Liver (tissue), 9 donors: ENCODE measurements around the gene XPR1. TPM values are rescaled to one million over a fixed set of nuclear protein-coding genes. Genes with fewer than 3 reads are reported as not detected.
"Not testable (repeated sequence)": the region's sequence is repeated elsewhere in the genome, so short reads cannot be mapped to it uniquely, and the experiment has no call there.

Source experiments
- DNase-seq: peaks from one replicate; pipeline ENCODE4 v3.0.0-alpha.2; 2017; ENCODE audit warnings: low spot score
- H3K27ac ChIP-seq, 2 donors: one replicate each; pipeline ENCODE4 v1.7.0; 2013; ENCODE audit warnings: inconsistent platforms in 2 of 2, low read length in 2 of 2, control low read depth in 1 of 2, low read depth in 1 of 2, mild to moderate bottlenecking in 1 of 2
- H3K27me3 ChIP-seq, 4 donors: one replicate each; pipeline versions ENCODE4 v1.6.1 to v1.7.0; 2013; ENCODE audit warnings: low read length in 3 of 4, inconsistent platforms in 1 of 4, mild to moderate bottlenecking in 1 of 4, moderate library complexity in 1 of 4; ENCODE audit not compliant: control insufficient read depth in 4 of 4, insufficient read depth in 4 of 4
- H3K36me3 ChIP-seq, 4 donors: one replicate each; pipeline versions ENCODE4 v1.6.1 to v1.7.0; 2013; ENCODE audit warnings: low read length in 3 of 4, mild to moderate bottlenecking in 3 of 4, low read depth in 1 of 4, moderate library complexity in 1 of 4; ENCODE audit not compliant: control insufficient read depth in 4 of 4, insufficient read depth in 3 of 4
- H3K4me1 ChIP-seq, 4 donors: one replicate each; pipeline versions ENCODE4 v1.6.1 to v1.7.0; 2013; ENCODE audit warnings: low read length in 3 of 4, mild to moderate bottlenecking in 3 of 4, moderate library complexity in 1 of 4; ENCODE audit not compliant: control insufficient read depth in 4 of 4, insufficient read depth in 4 of 4
- H3K4me3 ChIP-seq, 3 donors: one replicate each; pipeline versions ENCODE4 v1.6.1 to v1.7.0; 2013; ENCODE audit warnings: low read length in 3 of 3, control low read depth in 1 of 3, low read depth in 1 of 3, mild to moderate bottlenecking in 1 of 3
- H3K9ac ChIP-seq, 2 donors: one replicate each; pipeline ENCODE4 v1.7.0; 2013; ENCODE audit warnings: low read length in 2 of 2, mild to moderate bottlenecking in 2 of 2, moderate library complexity in 2 of 2, control low read depth in 1 of 2, low read depth in 1 of 2
- H3K9me3 ChIP-seq, 4 donors: one replicate each; pipeline versions ENCODE4 v1.6.1 to v1.7.0; 2013; ENCODE audit warnings: low read length in 3 of 4; ENCODE audit not compliant: control insufficient read depth in 4 of 4
- EGR1 ChIP-seq, 2 donors: IDR thresholded peaks; 2 replicates each; pipeline ENCODE4 v1.6.1; 2016 to 2018; ENCODE audit warnings: antibody characterized with exemption in 2 of 2, low read depth in 2 of 2
- FOXA2 ChIP-seq: IDR thresholded peaks from 2 replicates; pipeline ENCODE4 v1.6.1; 2016; ENCODE audit warnings: antibody characterized with exemption
- GABPA ChIP-seq, 2 donors: IDR thresholded peaks in 1 of 2; conservative IDR thresholded peaks in 1 of 2; 2 replicates each; pipeline ENCODE4 v1.6.1; 2016; ENCODE audit warnings: antibody characterized with exemption in 2 of 2, mild to moderate bottlenecking in 1 of 2, moderate library complexity in 1 of 2
- HNF4A ChIP-seq, 2 donors: conservative IDR thresholded peaks; 2 replicates each; pipeline ENCODE4 v1.6.1; 2016; ENCODE audit warnings: antibody characterized with exemption in 2 of 2, mild to moderate bottlenecking in 2 of 2
- NR2F2 ChIP-seq: IDR thresholded peaks from 2 replicates; pipeline ENCODE4 v1.6.1; 2016; ENCODE audit warnings: antibody characterized with exemption
- RAD21 ChIP-seq, 2 donors: IDR thresholded peaks; 2 replicates each; pipeline ENCODE4 v1.6.1; 2016; ENCODE audit warnings: antibody characterized with exemption in 2 of 2, mild to moderate bottlenecking in 2 of 2
- TAF1 ChIP-seq: conservative IDR thresholded peaks from 2 replicates; pipeline ENCODE4 v1.6.1; 2016; ENCODE audit warnings: antibody characterized with exemption, mild to moderate bottlenecking
- YY1 ChIP-seq: IDR thresholded peaks from 2 replicates; pipeline ENCODE4 v1.6.1; 2016; ENCODE audit warnings: antibody characterized with exemption, mild to moderate bottlenecking
- WGBS: extraction: QIAGEN DNeasy Blood & Tissue Kit; methylation state at CpG from one replicate; pipeline ENCODE4 v1.1.7; 2013; 5-methylcytosine and 5-hydroxymethylcytosine counted together
- polyA plus RNA-seq, 2 donors: library from polyadenylated mRNA; stranded (reverse) in 1 of 2; unstranded in 1 of 2; fragments of 200-250 nt in 1 of 2; fragments of >200 nt in 1 of 2; fragmentation: Nextera tagmentation in 1 of 2; extraction: Ambion mirVana in 1 of 2; gene quantifications; one replicate each; pipeline versions ENCODE4 v1.2.1 to v1.2.3, GENCODE V29; 2013 to 2015
- total RNA-seq, 2 donors: library from RNA; depleted of rRNA; stranded (reverse); fragments of >200 nt; gene quantifications; one replicate each; pipeline ENCODE4 v1.2.3, GENCODE V29; 2014
- TF ChIP-seq, protein P1 (sequence below): fragments of 150-350 bp; IDR thresholded peaks from 2 replicates; pipeline ENCODE4 v1.5.1; 2017; ENCODE audit warnings: improper control_type of control experiment, low read depth, low read length; ENCODE audit not compliant: missing input control
- TF ChIP-seq, protein P2 (sequence below): IDR thresholded peaks from 2 replicates; pipeline ENCODE4 v1.6.1; 2016; ENCODE audit warnings: antibody characterized with exemption
- TF ChIP-seq, protein P3 (sequence below): IDR thresholded peaks from 2 replicates; pipeline ENCODE4 v1.6.1; 2016; ENCODE audit warnings: antibody characterized with exemption
- TF ChIP-seq, protein P4 (sequence below): IDR thresholded peaks from 2 replicates; pipeline ENCODE4 v1.6.1; 2016; ENCODE audit warnings: antibody characterized with exemption, mild to moderate bottlenecking
- donor health status: healthy.
- donor health status: healthy.
- donor health status: healthy.
- donor health status: healthy.
- donor health status: healthy.

XPR1 gene
- total and polyA plus RNA-seq, 4 donors: 1.8 to 14.3 (median 5.9) TPM

DNA sequence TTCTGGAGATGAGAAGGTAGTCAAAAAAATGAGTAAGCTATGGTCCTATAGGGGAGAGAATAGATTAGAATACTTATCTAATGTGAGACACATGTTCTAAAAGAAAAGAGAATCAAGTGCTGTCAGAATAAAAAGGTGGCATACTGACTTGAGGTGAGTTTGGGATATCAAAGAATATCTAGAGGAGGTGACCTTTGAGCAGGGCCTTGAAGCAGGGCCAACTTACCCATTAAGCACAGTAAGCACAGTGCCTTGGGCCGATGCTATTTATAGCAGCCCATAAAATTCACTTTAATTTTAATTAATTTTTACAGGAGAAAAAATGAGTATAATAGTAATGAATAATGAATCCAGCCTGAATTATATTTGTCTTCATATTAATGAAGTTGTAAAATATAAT lies 92.2 kb downstream of the XPR1 start:
- H3K4me1 ChIP-seq: no peaks in the 10 kb centered on the region
- DNase-seq: no peak
- H3K9ac ChIP-seq: no peak overlapping the region
- TF ChIP-seq GABPA (IDR thresholded peaks at IDR 0.05 in 1 of 2, conservative IDR thresholded peaks at IDR 0.05 in 1 of 2): no peak
- TF ChIP-seq TAF1: no peak
- no peak for TF ChIP-seq HNF4A (conservative IDR thresholded peaks at IDR 0.05)
- no peak for TF ChIP-seq FOXA2
- TF ChIP-seq, protein P1, sequence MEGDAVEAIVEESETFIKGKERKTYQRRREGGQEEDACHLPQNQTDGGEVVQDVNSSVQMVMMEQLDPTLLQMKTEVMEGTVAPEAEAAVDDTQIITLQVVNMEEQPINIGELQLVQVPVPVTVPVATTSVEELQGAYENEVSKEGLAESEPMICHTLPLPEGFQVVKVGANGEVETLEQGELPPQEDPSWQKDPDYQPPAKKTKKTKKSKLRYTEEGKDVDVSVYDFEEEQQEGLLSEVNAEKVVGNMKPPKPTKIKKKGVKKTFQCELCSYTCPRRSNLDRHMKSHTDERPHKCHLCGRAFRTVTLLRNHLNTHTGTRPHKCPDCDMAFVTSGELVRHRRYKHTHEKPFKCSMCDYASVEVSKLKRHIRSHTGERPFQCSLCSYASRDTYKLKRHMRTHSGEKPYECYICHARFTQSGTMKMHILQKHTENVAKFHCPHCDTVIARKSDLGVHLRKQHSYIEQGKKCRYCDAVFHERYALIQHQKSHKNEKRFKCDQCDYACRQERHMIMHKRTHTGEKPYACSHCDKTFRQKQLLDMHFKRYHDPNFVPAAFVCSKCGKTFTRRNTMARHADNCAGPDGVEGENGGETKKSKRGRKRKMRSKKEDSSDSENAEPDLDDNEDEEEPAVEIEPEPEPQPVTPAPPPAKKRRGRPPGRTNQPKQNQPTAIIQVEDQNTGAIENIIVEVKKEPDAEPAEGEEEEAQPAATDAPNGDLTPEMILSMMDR: no peak
- TF ChIP-seq EGR1 (IDR thresholded peaks at IDR 0.05; ENCODE audit: low read depth in 2 of 2): no peak
- no peak for TF ChIP-seq NR2F2
- TF ChIP-seq, protein P2, sequence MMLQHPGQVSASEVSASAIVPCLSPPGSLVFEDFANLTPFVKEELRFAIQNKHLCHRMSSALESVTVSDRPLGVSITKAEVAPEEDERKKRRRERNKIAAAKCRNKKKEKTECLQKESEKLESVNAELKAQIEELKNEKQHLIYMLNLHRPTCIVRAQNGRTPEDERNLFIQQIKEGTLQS: no peak
- no peak for TF ChIP-seq RAD21 (IDR thresholded peaks at IDR 0.05)
- TF ChIP-seq YY1: no peak
- TF ChIP-seq, protein P3, sequence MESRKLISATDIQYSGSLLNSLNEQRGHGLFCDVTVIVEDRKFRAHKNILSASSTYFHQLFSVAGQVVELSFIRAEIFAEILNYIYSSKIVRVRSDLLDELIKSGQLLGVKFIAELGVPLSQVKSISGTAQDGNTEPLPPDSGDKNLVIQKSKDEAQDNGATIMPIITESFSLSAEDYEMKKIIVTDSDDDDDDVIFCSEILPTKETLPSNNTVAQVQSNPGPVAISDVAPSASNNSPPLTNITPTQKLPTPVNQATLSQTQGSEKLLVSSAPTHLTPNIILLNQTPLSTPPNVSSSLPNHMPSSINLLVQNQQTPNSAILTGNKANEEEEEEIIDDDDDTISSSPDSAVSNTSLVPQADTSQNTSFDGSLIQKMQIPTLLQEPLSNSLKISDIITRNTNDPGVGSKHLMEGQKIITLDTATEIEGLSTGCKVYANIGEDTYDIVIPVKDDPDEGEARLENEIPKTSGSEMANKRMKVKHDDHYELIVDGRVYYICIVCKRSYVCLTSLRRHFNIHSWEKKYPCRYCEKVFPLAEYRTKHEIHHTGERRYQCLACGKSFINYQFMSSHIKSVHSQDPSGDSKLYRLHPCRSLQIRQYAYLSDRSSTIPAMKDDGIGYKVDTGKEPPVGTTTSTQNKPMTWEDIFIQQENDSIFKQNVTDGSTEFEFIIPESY: no peak
- TF ChIP-seq, protein P4, sequence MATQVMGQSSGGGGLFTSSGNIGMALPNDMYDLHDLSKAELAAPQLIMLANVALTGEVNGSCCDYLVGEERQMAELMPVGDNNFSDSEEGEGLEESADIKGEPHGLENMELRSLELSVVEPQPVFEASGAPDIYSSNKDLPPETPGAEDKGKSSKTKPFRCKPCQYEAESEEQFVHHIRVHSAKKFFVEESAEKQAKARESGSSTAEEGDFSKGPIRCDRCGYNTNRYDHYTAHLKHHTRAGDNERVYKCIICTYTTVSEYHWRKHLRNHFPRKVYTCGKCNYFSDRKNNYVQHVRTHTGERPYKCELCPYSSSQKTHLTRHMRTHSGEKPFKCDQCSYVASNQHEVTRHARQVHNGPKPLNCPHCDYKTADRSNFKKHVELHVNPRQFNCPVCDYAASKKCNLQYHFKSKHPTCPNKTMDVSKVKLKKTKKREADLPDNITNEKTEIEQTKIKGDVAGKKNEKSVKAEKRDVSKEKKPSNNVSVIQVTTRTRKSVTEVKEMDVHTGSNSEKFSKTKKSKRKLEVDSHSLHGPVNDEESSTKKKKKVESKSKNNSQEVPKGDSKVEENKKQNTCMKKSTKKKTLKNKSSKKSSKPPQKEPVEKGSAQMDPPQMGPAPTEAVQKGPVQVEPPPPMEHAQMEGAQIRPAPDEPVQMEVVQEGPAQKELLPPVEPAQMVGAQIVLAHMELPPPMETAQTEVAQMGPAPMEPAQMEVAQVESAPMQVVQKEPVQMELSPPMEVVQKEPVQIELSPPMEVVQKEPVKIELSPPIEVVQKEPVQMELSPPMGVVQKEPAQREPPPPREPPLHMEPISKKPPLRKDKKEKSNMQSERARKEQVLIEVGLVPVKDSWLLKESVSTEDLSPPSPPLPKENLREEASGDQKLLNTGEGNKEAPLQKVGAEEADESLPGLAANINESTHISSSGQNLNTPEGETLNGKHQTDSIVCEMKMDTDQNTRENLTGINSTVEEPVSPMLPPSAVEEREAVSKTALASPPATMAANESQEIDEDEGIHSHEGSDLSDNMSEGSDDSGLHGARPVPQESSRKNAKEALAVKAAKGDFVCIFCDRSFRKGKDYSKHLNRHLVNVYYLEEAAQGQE: no peak
- no peak overlapping the region for H3K4me3 ChIP-seq
- no peaks in the 10 kb centered on the region for H3K36me3 ChIP-seq
- WGBS: 87% methylated on average over 1 of the region's 1 CpG
- H3K27ac ChIP-seq: no peak overlapping the region
- no peaks in the 10 kb centered on the region for H3K9me3 ChIP-seq
- H3K27me3 ChIP-seq: no peaks in the 10 kb centered on the region

DNA sequence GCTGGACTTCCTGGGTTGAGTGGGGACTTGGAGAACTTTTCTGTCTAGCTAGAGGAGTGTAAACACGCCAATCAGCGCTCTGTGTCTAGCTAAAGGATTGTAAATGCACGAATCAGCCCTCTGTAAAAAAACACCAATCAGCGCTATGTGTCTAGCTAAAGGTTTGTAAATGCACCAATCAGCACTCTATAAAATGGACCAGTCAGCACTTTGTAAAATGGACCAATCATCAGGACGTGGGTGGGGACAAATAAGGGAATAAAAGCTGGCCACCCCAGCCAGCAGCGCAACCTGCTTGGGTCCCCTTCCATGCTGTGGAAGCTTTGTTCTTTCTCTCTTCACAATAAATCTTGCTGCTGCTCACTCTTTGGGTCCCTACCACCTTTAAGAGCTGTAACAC lies 94.2 kb downstream of the XPR1 start:
- not testable (repeated sequence) for H3K9ac ChIP-seq, H3K4me3 ChIP-seq, H3K27ac ChIP-seq, H3K9me3 ChIP-seq, H3K36me3 ChIP-seq, H3K27me3 ChIP-seq, H3K4me1 ChIP-seq, DNase-seq
- WGBS: 95% methylated on average over 6 of the region's 6 CpGs

DNA sequence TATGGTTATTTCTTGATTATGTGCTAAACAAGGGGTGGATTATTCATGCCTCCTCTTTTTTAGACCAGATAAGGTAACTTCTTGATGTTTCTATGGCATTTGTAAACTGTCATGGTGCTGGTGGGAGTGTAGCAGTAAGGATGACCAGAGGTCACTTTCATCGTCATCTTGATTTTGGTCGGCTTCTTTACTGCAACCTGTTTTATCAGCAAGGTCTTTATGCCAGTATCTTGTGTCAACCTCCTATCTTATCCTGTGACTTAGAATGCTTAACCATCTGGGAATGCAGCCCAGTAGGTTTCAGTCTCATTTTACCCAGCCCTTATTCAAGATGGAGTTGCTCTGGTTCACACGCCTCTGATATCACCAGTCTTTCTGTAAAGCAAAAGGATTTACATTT lies 95.9 kb downstream of the XPR1 start:
- H3K27me3 ChIP-seq, H3K9ac ChIP-seq, H3K4me1 ChIP-seq, H3K27ac ChIP-seq, H3K4me3 ChIP-seq, DNase-seq, H3K9me3 ChIP-seq, H3K36me3 ChIP-seq: not testable (repeated sequence)
- WGBS: 93% methylated on average over 3 of the region's 3 CpGs
